H54 (cell line): ENCODE data around the gene WDR4.

Source experiments
- DNase-seq: peaks from one replicate; pipeline ENCODE4 v3.0.0; 2011; ENCODE audit warnings: low spot score, mixed read lengths; ENCODE audit not compliant: insufficient read length
- FAIRE-seq: peaks from 3 replicates; lab custom pipeline; 2011; peaks lifted over from hg19 to GRCh38; lab: Jason Lieb, UNC
- POLR2A ChIP-seq: IDR thresholded peaks from 2 replicates; pipeline ENCODE4 v1.6.1; 2011; ENCODE audit warnings: low read depth, mild to moderate bottlenecking, low read length

Gene WDR4

GRCh38 chr21:42863504-42863870, 15.9 kb downstream of the WDR4 start:
- no peak for FAIRE-seq
- no peak for TF ChIP-seq POLR2A
- no peak for DNase-seq

DNA sequence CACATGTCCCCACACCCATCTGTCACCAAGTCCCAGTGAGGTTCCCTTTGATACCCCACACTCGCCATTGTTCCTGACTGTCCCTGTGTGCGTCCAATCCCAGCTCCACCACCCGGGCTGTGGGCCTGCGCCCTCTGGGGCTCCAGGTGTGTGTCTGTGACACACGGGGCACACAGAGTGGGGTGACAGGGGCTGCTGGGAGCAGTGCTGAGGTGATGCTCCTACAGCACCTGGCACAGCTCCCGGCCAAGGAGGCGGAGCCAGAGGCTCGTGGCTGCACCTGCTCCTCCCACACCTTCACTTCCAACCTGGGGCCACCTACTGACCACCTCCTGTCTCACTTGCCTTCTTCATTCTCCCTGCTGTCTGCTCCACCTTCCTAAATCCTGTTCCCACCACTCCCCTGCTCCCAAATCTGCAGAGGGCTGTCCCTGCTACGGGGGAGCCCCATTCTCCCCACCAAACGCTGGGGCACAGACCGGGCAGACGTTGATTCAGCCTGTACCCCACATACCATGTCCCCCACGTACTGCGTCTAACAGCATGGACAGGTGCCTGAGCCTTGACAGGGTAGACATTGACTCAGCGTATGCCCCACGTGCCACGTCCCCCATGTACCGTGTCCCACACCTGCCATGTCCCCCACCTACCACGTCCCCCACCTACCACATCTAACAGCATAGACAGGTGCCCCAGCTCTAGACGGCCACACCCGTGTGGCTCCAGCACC, 16.4 kb downstream of the WDR4 start:
- DNase-seq, result no peak
- no peak for FAIRE-seq
- TF ChIP-seq POLR2A, result no peak

DNA sequence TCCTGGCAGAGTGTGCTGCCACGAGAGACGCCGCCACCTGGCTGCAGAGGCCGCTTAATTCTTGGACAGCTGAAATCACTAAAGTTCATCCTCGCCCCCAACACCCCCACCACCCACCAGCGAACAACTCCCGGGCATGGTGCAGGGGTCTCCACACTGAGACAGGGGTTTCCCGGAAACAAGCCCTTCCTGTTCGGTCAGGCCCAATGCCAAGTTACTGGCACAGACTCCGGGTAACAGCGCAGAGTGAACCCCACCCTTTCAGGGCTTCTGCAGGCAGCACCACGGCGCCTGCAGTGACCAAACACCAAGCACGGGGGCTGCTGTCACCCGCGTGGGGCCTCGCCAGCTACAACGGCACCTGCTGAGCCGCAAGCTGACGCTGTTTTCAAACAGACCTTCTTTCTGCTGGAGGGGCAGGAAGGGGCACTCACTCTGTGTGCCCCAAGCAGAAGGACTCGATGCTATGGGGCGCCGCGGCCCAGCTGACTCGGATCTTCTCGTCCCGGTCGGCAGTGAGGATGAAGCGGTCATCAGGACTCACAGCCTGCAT, 17.4 kb downstream of the WDR4 start:
- no peak for TF ChIP-seq POLR2A
- FAIRE-seq (no peak), DNase-seq (no peak)

DNA sequence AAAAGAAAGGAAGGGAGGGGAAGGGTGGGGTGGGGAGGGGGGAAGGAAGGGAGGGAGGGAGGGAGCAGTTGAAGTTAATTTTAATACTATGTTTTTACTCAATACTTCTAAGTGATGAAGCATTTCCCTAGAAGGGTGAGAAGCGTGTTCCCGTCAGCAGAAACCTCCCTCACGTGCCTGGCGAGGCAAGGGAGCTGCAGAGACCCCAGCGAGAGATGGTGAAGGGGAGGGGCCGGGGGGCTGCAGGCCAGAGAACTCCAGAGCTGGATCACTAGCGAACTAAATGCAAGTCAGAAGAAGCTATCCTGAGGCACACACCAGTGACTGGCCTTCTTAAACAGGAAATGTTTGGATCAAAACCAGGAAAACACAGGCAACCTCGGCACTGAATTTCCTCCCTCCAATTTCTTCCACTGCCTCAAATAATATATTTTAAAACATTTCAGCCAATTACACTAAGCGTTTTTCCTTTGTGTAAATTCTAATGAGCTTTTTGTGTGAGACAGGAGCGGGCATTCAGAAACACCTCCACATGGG, 18.0 kb downstream of the WDR4 start:
- FAIRE-seq, result no peak
- no peak for TF ChIP-seq POLR2A
- DNase-seq, result no peak

DNA sequence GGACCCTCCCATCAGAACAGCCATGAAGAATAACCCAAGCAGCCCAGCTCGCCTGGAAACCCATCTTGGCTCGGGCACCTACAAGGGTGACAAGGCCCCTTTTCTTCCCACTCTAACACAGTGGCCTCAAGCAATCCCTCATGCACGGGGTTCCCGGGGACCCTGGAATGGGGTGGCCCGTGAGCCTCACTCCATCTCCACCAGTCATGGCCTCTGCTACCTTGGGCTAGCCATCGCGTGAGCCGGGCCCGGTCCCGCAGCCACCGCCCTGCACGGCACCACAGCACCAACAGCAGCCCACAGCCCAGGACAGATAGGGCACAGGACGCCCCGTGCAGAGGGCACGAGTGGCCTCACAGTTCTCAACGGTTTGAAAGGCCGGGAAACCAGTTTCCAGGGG, 19.0 kb downstream of the WDR4 start:
- DNase-seq, result no peak
- FAIRE-seq, result no peak
- TF ChIP-seq POLR2A, result no peak

DNA sequence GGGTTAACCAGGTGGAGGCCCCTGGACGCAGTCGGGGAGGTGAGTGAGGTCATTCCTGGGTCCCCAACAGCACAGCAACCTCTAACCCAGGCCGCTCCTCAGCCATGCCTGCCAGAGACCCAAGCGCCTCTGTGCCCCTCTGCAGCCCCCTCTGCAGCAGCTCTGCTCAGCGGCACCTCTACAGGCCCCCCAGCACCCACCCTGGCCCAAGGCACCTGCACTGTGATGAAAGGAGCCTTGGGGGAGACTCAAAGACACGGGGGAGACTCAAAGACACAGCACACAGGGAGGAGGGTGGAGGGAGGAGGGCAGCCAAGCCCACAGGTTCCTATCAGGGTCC, 19.5 kb downstream of the WDR4 start:
- no peak for FAIRE-seq
- no peak for TF ChIP-seq POLR2A
- no peak for DNase-seq

DNA sequence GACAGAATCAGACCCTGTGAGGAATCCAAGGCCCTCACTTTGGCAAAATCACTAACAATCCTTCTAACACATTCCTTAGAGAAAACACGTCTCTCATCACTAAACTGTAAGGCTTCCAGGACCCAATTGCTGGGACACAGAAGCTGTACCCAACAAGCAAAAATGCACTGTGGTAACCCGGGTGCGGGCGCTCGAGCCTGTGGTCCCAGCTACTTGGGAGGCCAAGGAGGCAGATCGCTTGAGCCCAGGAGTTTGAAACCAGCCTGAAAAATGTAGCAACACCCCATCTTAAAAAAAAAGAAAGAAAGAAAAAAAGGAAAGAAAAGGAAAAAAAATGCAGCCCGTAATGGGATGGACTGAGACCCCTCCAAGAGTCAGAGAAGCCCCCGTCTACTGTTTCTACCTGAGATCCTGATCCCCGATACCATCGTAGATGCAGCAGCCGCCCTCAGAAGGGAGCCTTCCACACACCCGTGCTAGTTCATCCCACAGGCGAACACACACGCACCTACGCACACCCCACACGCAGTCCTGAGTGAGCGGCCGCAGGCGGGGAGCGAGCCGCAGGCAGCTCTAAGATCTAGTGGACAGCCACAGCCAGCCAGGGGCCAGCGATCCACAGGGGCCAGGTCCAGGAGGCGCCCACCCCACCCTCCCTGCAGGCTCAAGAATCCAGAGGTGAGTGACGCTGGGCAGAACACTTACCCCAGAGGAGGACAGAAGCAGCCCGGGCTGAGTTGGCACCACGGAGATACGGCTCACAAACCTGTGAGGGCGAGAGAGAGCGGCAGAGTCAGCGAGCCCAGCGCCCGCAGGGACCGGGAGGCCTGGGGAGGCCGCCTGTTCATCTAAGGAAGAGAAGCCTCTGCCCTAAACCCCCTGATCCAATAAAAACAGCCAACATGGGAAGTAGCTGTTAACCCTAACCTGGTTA, 20.1 kb downstream of the WDR4 start:
- FAIRE-seq (no peak), DNase-seq (no peak)
- TF ChIP-seq POLR2A, result no peak

- FAIRE-seq, result no peak
- TF ChIP-seq POLR2A, result no peak
- no peak for DNase-seq
Measured at GRCh38 chr21:42858185-42858847, 21.0 kb downstream of the WDR4 start.

DNA sequence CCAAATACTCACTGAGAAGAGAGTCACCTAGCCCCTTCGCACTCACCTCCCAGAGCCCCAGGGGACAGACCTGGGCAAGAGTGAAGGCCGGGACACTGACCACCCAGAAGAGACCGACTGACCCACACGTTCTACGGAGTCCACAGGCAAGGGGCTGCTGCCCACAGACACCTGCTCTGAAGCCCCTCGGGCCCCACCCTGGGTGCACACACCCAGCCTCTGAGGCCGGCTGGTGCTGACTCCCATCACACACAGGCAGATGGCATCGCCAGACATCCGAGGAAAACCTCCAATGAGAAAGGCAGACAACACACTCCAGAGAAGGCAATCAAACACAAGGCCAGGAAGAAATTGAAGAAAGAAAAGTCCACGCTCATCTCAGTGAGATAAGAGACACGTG, 22.1 kb downstream of the WDR4 start:
- DNase-seq (no peak), FAIRE-seq (no peak)
- TF ChIP-seq POLR2A, result no peak

DNA sequence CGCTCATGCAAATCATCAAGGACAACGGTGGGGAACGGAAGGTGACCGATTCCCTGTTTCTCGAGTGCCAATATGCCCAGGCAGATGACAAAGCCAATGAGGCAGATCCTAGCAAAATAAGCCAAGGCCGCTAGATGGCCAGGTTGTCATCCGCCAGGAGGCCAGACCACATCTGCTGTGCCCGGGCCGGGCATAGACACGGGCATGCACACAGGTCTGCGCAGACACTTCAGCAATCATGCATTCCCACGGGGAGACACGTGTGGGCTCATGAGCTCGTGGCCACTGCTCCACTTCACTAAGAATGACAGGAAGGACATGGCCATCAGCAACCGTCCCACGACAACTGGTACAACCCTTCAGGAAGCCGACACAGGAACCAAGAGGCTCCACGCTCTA, 23.4 kb downstream of the WDR4 start:
- no peak for TF ChIP-seq POLR2A
- no peak for FAIRE-seq

GRCh38 chr21:42855171-42855936, 24.0 kb downstream of the WDR4 start:
- TF ChIP-seq POLR2A, result no peak
- FAIRE-seq (no peak), DNase-seq (no peak)

More for the DNA sequence above, 23.4 kb downstream of the WDR4 start:
- DNase-seq, result no peak

- no peak for TF ChIP-seq POLR2A
- DNase-seq, result no peak
- no peak for FAIRE-seq
Measured at GRCh38 chr21:42854246-42855010, 24.9 kb downstream of the WDR4 start.
